Measurements from ENCODE around the gene SH3BP2.

SH3BP2 gene, protein sequence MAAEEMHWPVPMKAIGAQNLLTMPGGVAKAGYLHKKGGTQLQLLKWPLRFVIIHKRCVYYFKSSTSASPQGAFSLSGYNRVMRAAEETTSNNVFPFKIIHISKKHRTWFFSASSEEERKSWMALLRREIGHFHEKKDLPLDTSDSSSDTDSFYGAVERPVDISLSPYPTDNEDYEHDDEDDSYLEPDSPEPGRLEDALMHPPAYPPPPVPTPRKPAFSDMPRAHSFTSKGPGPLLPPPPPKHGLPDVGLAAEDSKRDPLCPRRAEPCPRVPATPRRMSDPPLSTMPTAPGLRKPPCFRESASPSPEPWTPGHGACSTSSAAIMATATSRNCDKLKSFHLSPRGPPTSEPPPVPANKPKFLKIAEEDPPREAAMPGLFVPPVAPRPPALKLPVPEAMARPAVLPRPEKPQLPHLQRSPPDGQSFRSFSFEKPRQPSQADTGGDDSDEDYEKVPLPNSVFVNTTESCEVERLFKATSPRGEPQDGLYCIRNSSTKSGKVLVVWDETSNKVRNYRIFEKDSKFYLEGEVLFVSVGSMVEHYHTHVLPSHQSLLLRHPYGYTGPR

GRCh38 chr4:2792711-2793585, at the start of gene SH3BP2:
TSS of gene SH3BP2 (plus strand) at chr4:2793085. CDS start at chr4:2820618, 27,533 bp downstream.
- DNase-seq, result no peak

- no peak for DNase-seq
Measured at GRCh38 chr4:2743518-2744445, 49.1 kb upstream of the SH3BP2 start.

GRCh38 chr4:2744576-2745270, 48.2 kb upstream of the SH3BP2 start:
- DNase-seq, result no peak

- DNase-seq, result no peak
Measured at GRCh38 chr4:2745516-2745915, 47.4 kb upstream of the SH3BP2 start.

- no peak for DNase-seq
Measured at GRCh38 chr4:2745981-2746806, 46.7 kb upstream of the SH3BP2 start.

DNA sequence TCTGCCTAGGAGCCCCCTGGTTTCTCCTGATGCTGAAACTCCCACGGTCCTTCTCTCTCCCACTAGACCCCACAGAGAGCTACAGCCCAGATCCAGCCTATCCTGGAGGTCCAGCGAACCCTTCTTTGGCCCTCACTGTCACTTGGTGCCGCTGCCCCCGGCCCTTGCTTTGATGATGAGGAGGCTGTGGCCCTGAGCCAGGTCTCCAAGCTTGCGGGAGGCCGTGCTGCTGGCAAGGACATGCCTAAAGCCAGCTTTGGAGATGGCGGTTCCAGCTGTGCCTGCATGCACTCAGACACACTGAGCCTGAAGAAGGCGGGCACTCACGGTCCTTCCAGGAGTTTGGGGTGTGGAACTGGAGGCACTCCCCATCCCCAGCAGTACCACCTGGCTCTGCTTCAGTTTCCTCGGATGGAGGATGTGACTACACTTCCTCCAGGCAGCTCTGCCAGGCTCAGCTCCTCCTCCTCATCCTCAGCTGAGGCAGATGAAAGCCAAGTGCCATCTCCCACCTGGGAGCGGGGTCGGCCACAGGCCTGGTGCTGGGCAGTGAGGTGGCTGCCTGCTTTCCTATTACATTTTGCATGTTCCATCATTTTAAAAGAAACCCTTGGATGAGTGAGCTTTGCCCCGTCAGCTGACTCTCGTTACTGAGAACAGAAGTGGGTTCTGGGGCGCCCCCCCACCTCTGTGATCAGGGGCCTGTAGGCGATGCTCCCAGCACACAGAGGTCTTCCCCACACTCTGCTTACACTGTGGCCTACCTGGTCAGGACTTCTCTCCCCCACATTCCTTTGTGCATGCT, 45.8 kb upstream of the SH3BP2 start:
- DNase-seq, result no peak

GRCh38 chr4:2750719-2751605, 41.9 kb upstream of the SH3BP2 start:
- no peak for DNase-seq

- DNase-seq, result no peak
Measured at GRCh38 chr4:2753436-2753835, 39.4 kb upstream of the SH3BP2 start.

DNA sequence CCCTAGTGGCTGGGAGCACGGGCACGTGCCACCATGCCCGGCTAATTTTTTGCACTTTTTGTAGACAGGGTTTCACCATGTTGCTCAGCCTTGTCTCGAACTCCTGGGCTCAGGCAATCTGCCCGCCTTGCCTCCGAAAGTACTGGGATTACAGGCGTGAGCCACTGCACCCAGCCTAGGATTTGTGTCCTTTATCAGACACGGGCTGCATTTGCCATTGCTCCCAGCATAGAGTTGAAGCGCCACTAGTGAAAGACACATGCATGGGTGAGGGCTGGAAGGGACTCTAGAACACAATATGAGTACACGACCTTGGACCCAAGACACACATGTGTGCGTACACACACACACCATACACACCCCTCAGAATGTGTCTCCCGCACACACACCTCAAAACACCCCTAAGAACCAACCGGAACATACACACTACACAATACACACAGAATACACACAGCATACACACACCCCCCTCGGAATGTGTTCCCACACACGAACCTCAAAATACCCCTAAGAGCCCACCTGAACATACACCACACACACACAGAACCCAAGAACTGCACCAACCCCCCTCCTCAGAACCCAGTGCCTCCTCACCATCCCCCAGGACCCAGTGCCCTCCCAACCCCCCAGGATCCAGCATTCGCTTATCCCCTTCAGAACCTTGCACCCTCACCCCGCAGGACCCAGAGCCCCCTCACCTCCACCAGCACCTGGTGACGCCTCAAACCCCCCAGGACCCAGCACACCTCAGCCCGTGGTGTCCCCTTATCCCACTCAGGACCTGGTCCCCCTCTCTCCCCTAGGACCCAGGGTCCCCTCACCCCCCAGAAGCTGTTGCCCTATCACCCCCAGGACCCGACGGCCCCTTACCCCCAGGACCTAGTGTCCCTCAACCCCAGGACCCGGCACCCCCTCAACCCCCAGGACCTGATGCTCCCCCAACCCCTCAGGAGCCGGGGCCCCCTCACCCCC, 37.8 kb upstream of the SH3BP2 start:
- DNase-seq, result no peak

DNA sequence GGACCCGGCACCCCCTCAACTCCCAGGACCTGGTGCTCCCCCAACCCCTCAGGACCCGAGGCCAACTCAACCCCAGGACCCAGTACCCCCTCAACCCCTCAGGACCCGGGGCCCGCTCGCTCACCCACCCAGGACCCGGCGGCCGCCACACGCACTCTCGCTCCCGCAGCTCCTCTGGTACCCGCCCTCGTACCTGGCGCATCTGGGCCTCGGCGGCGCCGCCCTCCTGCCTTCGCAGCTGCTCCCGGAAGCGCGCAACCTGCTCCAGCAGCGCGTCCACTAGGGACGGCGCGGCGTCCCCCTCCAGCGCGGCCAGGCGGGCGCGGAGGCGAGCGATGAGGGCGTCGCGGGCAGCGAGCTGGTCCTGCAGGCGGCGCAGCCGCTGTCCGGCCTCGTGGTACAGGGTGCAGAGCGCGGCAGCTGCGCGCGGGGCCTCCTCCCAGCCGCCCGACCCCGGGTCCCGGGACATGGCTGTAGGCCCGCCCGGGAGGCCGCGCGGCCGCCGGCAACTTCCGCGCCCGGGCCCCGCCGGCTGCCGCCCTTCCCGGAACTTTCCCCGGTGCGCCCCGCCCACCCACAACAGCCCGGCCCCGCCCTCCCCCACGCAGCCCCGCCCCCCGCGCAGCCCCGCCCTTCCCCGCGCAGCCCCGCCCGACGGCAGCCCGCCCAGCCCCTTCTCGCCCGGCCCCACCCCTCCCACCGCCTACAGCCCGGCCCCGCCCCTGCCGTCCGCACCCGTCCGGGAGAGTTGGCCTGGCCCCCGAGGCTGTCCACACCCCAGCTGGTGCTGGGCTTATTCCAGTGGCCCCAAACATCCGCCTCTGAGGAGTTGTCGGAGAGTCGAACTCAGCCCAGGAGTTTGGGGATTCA, 36.8 kb upstream of the SH3BP2 start, which contains the start of gene TNIP2:
Gene TNIP2 (minus strand): TSS at position 516 of the 870 bp plus-strand sequence. CDS start 47 bp downstream, at position 469.
- DNase-seq, result no peak

DNA sequence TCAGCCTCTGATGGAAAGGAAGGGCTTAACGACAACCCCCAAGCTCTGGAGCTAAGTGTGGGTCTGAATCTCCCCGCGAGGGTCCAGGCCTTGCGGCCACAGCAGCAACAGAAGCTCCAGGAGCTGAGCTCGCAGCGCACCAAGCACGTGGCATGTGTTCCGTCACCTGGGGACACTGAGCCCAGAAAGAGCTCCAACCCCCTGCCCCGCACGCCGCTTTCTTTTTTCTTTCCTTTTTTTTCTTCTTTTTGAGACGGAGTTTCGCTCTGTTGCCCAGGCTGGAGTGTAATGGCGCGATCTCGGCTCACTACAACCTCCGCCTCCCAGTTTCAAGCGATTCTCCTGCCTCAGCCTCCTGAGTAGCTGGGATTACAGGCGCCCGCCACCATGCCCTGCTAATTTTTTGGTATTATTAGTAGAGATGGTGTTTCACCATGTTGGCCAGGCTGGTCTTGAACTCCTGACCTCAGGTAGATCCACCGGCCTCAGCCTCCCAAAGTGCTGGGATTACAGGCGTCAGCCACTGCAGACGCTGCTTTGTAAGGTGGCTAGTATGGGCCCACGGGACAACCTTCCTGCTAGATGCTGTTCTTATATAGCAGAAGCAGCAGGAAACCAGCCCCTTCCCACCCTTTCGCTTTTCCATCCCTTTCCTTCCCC, 36.1 kb upstream of the SH3BP2 start:
- DNase-seq, result no peak

- no peak for DNase-seq
Measured at GRCh38 chr4:2757426-2757825, 35.5 kb upstream of the SH3BP2 start.

GRCh38 chr4:2761035-2761923, 31.6 kb upstream of the SH3BP2 start:
- no peak for DNase-seq

GRCh38 chr4:2762048-2762447, 30.8 kb upstream of the SH3BP2 start:
- no peak for DNase-seq

Measured in NCI-H1694 (cell line).